ENCODE measurements around the gene CMTR1.

DNA sequence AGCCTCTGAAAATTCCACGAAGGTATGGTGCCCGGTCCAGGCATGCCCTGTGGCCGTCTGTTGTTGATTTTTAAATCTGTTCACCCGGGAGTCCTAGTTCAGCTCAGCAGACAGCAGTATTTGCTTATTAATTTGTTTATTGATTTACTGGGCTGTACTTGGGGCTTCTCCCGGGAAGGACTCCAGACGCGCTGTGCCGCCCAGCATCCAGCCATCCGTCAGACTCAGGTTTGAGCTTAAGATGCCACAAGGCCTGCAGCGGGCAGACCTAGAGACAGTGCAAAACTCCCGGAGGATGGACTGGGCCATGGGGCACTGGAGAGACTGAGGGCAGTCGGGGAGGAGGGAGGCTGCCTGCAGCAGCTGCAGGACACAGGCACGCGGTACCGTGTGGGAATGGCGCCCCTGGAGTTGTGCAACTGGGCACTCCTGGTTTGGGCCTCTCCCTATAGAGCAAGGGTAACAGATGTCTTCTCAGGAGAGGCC is 83.9 kb downstream of the CMTR1 start:
- TF ChIP-seq ZNF384 (IDR thresholded peaks at IDR 0.05) (no peak), TARDBP (IDR thresholded peaks at IDR 0.05) (no peak), ARNT (IDR thresholded peaks at IDR 0.05) (no peak), LEF1 (IDR thresholded peaks at IDR 0.05; ENCODE audit: borderline replicate concordance) (no peak), FOXK2 (IDR thresholded peaks at IDR 0.05) (no peak), FOXA1 (IDR thresholded peaks at IDR 0.05) (no peak), HDGF (IDR thresholded peaks at IDR 0.05; ENCODE audit: borderline replicate concordance) (no peak), FOXM1 (IDR thresholded peaks at IDR 0.05; ENCODE audit: borderline replicate concordance) (no peak), BHLHE40 (IDR thresholded peaks at IDR 0.05; ENCODE audit: borderline replicate concordance) (no peak), ELF4 (IDR thresholded peaks at IDR 0.05) (no peak)
- TF ChIP-seq, protein P1, sequence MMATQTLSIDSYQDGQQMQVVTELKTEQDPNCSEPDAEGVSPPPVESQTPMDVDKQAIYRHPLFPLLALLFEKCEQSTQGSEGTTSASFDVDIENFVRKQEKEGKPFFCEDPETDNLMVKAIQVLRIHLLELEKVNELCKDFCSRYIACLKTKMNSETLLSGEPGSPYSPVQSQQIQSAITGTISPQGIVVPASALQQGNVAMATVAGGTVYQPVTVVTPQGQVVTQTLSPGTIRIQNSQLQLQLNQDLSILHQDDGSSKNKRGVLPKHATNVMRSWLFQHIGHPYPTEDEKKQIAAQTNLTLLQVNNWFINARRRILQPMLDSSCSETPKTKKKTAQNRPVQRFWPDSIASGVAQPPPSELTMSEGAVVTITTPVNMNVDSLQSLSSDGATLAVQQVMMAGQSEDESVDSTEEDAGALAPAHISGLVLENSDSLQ (IDR thresholded peaks at IDR 0.05): no peak

All from HEK293T (cell line).